PC-9 (cell line): Measurements from ENCODE around the gene PLOD3. TPM values are rescaled to one million over a fixed set of nuclear protein-coding genes. Genes with fewer than 3 reads are reported as not detected.

Source experiments
- BruUV-seq: library from RNA; stranded (reverse); fragments of 400-500 nt; replicated peaks from 2 replicates; lab custom pipeline; 2021; lab: Mats Ljungman, UMichigan
- CTCF ChIA-PET: fragments of 300-600 bp; sonication (Branson Sonifier 250); formaldehyde crosslinking; loops from one replicate; lab custom pipeline; 2022; ENCODE audit warnings: antibody characterized with exemption; lab: Charles Lee
- POLR2A ChIA-PET: fragments of 300-600 bp; sonication (Branson Sonifier 250); formaldehyde crosslinking; loops from one replicate; lab custom pipeline; 2022; ENCODE audit warnings: antibody characterized with exemption; ENCODE audit not compliant: unreplicated experiment; lab: Charles Lee
- DNase-seq, 2 experiments: peaks; one replicate each; pipeline versions ENCODE4 v3.0.0 to v3.0.0-alpha.2; 2015 to 2022; ENCODE audit warnings: mixed read lengths in 1 of 2
- H2AFZ ChIP-seq: fragments of 200-600 bp; sonication (generic); 2 replicates; pipeline ENCODE4 v1.8.1; 2017; ENCODE audit warnings: antibody characterized with exemption
- H3F3A ChIP-seq: fragments of 200-600 bp; sonication (generic); 2 replicates; pipeline ENCODE4 v1.8.1; 2017; ENCODE audit warnings: antibody characterized with exemption, mild to moderate bottlenecking, low read depth; ENCODE audit not compliant: insufficient read depth
- H3K27ac ChIP-seq: fragments of 200-600 bp; sonication (generic); 2 replicates; pipeline ENCODE4 v1.6.1; 2016; ENCODE audit warnings: mixed run types
- H3K27me3 ChIP-seq: fragments of 200-600 bp; sonication (generic); 2 replicates; pipeline ENCODE4 v1.6.1; 2016; ENCODE audit warnings: low read depth, mixed run types; ENCODE audit not compliant: insufficient read depth
- H3K36me3 ChIP-seq: fragments of 200-600 bp; sonication (generic); 2 replicates; pipeline ENCODE4 v1.6.1; 2016; ENCODE audit warnings: low read depth, mixed run types
- H3K4me1 ChIP-seq: fragments of 200-600 bp; sonication (generic); replicated peaks from 2 replicates; pipeline ENCODE4 v1.6.1; 2016; ENCODE audit warnings: mixed run types; ENCODE audit not compliant: insufficient read depth
- H3K4me2 ChIP-seq: fragments of 200-600 bp; sonication (generic); 2 replicates; pipeline ENCODE4 v1.6.1; 2017; ENCODE audit warnings: mixed run types
- H3K4me3 ChIP-seq: fragments of 200-600 bp; sonication (generic); 2 replicates; pipeline ENCODE4 v1.6.1; 2016; ENCODE audit warnings: mixed run types
- H3K79me2 ChIP-seq: fragments of 200-600 bp; sonication (generic); 2 replicates; pipeline ENCODE4 v1.6.1; 2017; ENCODE audit warnings: low read depth, mixed run types
- H3K9me2 ChIP-seq: fragments of 200-600 bp; sonication (generic); 2 replicates; pipeline ENCODE4 v1.8.1; 2017; ENCODE audit warnings: mild to moderate bottlenecking; ENCODE audit not compliant: insufficient read depth
- H3K9me3 ChIP-seq: fragments of 200-600 bp; sonication (generic); 2 replicates; pipeline ENCODE4 v1.8.1; 2016; ENCODE audit warnings: low read depth; ENCODE audit not compliant: insufficient read depth
- H4K20me1 ChIP-seq: fragments of 200-600 bp; sonication (generic); 2 replicates; pipeline ENCODE4 v1.8.1; 2017; ENCODE audit not compliant: insufficient read depth
- CTCF ChIP-seq: fragments of 200-600 bp; sonication (generic); conservative IDR thresholded peaks from 2 replicates; pipeline ENCODE4 v1.6.1; 2017; ENCODE audit warnings: mixed run types, antibody characterized with exemption, mild to moderate bottlenecking, moderate library complexity
- EZH2 ChIP-seq: fragments of 200-600 bp; sonication (generic); IDR thresholded peaks from 2 replicates; pipeline ENCODE4 v1.8.0; 2017; ENCODE audit warnings: antibody characterized with exemption, low read depth
- intact Hi-C: fragments of 100-400 bp; cut with micrococcal nuclease; formaldehyde crosslinking; loops from one replicate; pipeline ENCODE4 v1.10.0; 2022; ENCODE audit not compliant: unreplicated experiment
- total RNA-seq: library from RNA; stranded (reverse); gene quantifications from 2 replicates; pipeline ENCODE4 v1.2.3, GENCODE V29; 2021

PLOD3 gene
- total RNA-seq, 1 experiment from 2014 or later, result 93.2 TPM

- BruUV-seq, result no TSS peak
- H3K4me1 ChIP-seq, result peaks cover 13% of the 10 kb centered on the region; the same call in 1 of the 2 replicates
- ChIA-PET POLR2A (no interaction called here), CTCF (interaction anchor here (0.7 kb wide), 1 partner anchor 32 kb away, joined by 9 read pairs; no protein-coding TSS in a partner anchor)
- 0 out of 2 replicates have a peak, but pooled peaks cover 5% of the 10 kb centered on the region for H3F3A ChIP-seq
- H3K79me2 ChIP-seq, result no peaks in the 10 kb centered on the region
- no peak overlapping the region for H2AFZ ChIP-seq
- no peaks in the 10 kb centered on the region for H4K20me1 ChIP-seq
- H3K9me3 ChIP-seq, result no peaks in the 10 kb centered on the region
- no peak overlapping the region for H3K4me2 ChIP-seq
- TF ChIP-seq EZH2 (no peak), CTCF (no peak)
- intact Hi-C loops, result no loop called here
- no peak for DNase-seq
- H3K27ac ChIP-seq, result no peak overlapping the region
- no peak overlapping the region for H3K4me3 ChIP-seq
- no peaks in the 10 kb centered on the region for H3K36me3 ChIP-seq
- no peaks in the 10 kb centered on the region for H3K9me2 ChIP-seq
- peaks cover 60% of the 10 kb centered on the region for H3K27me3 ChIP-seq
These were observed 41.7 kb downstream of the PLOD3 start for GRCh38 chr7:101175664-101176063.

GRCh38 chr7:101174322-101174854 lies 43.0 kb downstream of the PLOD3 start:
- H3K9me2 ChIP-seq, result no peaks in the 10 kb centered on the region
- H3K27ac ChIP-seq, result no peak overlapping the region
- intact Hi-C loops, result no loop called here
- no peak overlapping the region for H2AFZ ChIP-seq
- no peaks in the 10 kb centered on the region for H3K36me3 ChIP-seq
- no TSS peak for BruUV-seq
- H3K9me3 ChIP-seq, result no peaks in the 10 kb centered on the region
- no peaks in the 10 kb centered on the region for H4K20me1 ChIP-seq
- POLR2A ChIA-PET, result interaction anchor here (0.6 to 0.8 kb wide), 3 partner anchors 34 to 263 kb away, joined by 4 to 7 read pairs (median 6); no protein-coding TSS in a partner anchor
- H3K27me3 ChIP-seq, result peaks cover 70% of the 10 kb centered on the region
- TF ChIP-seq EZH2 (no peak), CTCF (no peak)
- H3K4me2 ChIP-seq, result peak overlapping the region; percentile 76; the same call in 1 of the 2 replicates
- H3K4me3 ChIP-seq, result no peak overlapping the region
- CTCF ChIA-PET, result interaction anchor here (0.6 to 1.0 kb wide), 3 partner anchors 89 to 1050 kb away, joined by 3 to 7 read pairs (median 5); partner anchors contain the start of gene TRIM56
- no peaks in the 10 kb centered on the region for H3K79me2 ChIP-seq
- H3F3A ChIP-seq, result 0 out of 2 replicates have a peak, but pooled peaks cover 5% of the 10 kb centered on the region
- H3K4me1 ChIP-seq, result peaks cover 18% of the 10 kb centered on the region
- no peak for DNase-seq

- Histone ChIP-seq H4K20me1 (no peaks in the 10 kb centered on the region), H3K9me3 (no peaks in the 10 kb centered on the region), H3K36me3 (no peaks in the 10 kb centered on the region), H3K79me2 (no peaks in the 10 kb centered on the region), H3K27ac (no peak overlapping the region), H3F3A (0 out of 2 replicates have a peak, but pooled peaks cover 5% of the 10 kb centered on the region), H3K9me2 (no peaks in the 10 kb centered on the region), H2AFZ (peak overlapping the region; percentile 69), H3K4me2 (peak overlapping the region; percentile 76), H3K27me3 (peaks cover 72% of the 10 kb centered on the region), H3K4me3 (peak overlapping the region; percentile 47), H3K4me1 (peaks cover 23% of the 10 kb centered on the region)
- DNase-seq, result peak; percentile 51 to 65
- no peak for TF ChIP-seq EZH2
- no peak for TF ChIP-seq CTCF
- ChIA-PET CTCF (interaction anchor here (0.6 to 1.0 kb wide), 2 partner anchors 89 to 369 kb away, joined by 3 to 7 read pairs; partner anchors contain the start of gene TRIM56), POLR2A (interaction anchor here (0.6 to 0.8 kb wide), 4 partner anchors 33 to 264 kb away, joined by 4 to 7 read pairs (median 6); no protein-coding TSS in a partner anchor)
- BruUV-seq, result no TSS peak
- intact Hi-C loops, result no loop called here
These were observed 43.6 kb downstream of the PLOD3 start for GRCh38 chr7:101173752-101174244.
